ENCODE data around the gene TPGS2.

Gene TPGS2

GRCh38 chr18:36752929-36753865 is 75.6 kb downstream of the TPGS2 start:
- no peak for TF ChIP-seq CTCF (IDR thresholded peaks at IDR 0.05; ENCODE audit: insufficient read depth, low read length, poor library complexity, severe bottlenecking)
- H3K27me3 ChIP-seq (replicated peaks; ENCODE audit: control insufficient read depth, insufficient read depth, low read length): no peaks in the 10 kb centered on the region
- DNase-seq (ENCODE audit: extremely low read depth, insufficient read length): no peak
- H3K4me3 ChIP-seq (replicated peaks; ENCODE audit: low read depth, low read length): no peak overlapping the region
- no peaks in the 10 kb centered on the region; the same call in 1 of the 2 replicates for H3K36me3 ChIP-seq (ENCODE audit: control insufficient read depth, insufficient read depth, low read length)

- no peak for TF ChIP-seq CTCF (IDR thresholded peaks at IDR 0.05; ENCODE audit: insufficient read depth, low read length, poor library complexity, severe bottlenecking)
- DNase-seq (ENCODE audit: extremely low read depth, insufficient read length): no peak
Measured at GRCh38 chr18:36745219-36745975, 83.4 kb downstream of the TPGS2 start.

GRCh38 chr18:36744261-36744876 is 84.4 kb downstream of the TPGS2 start:
- DNase-seq (ENCODE audit: extremely low read depth, insufficient read length): no peak

More at GRCh38 chr18:36745219-36745975, 83.4 kb downstream of the TPGS2 start:
- Histone ChIP-seq H3K4me3 (replicated peaks; ENCODE audit: low read depth, low read length) (no peak overlapping the region), H3K36me3 (ENCODE audit: control insufficient read depth, insufficient read depth, low read length) (no peaks in the 10 kb centered on the region; the same call in 1 of the 2 replicates), H3K27me3 (replicated peaks; ENCODE audit: control insufficient read depth, insufficient read depth, low read length) (no peaks in the 10 kb centered on the region)

More at GRCh38 chr18:36744261-36744876, 84.4 kb downstream of the TPGS2 start:
- H3K36me3 ChIP-seq (ENCODE audit: control insufficient read depth, insufficient read depth, low read length): no peaks in the 10 kb centered on the region; the same call in 1 of the 2 replicates
- no peak for TF ChIP-seq CTCF (IDR thresholded peaks at IDR 0.05; ENCODE audit: insufficient read depth, low read length, poor library complexity, severe bottlenecking)
- H3K27me3 ChIP-seq (replicated peaks; ENCODE audit: control insufficient read depth, insufficient read depth, low read length): no peaks in the 10 kb centered on the region
- H3K4me3 ChIP-seq (replicated peaks; ENCODE audit: low read depth, low read length): no peak overlapping the region
